Activated CD8-positive, alpha-beta T cell treated with anti-CD3 and anti-CD28 coated beads, Interleukin-2, amount 10 ng/mL, durations not matched to agents 7 days and 5 days (primary cell): ENCODE results near the gene C4BPB. TPM values are rescaled to one million over a fixed set of nuclear protein-coding genes. Genes with fewer than 3 reads are reported as not detected.

Source experiments
- total RNA-seq, 2 experiments: library from RNA; stranded (reverse); gene quantifications; one replicate each; pipeline ENCODE4 v1.2.3, GENCODE V29; 2021

The C4BPB gene
- total RNA-seq, 2 experiments from 2014 or later, result 1.7 to 3.2 TPM

Other genes with a start within 250 kb of the C4BPB start
- gene IL20, start 223.2 kb upstream of the C4BPB start, total RNA-seq, result not detected
- not detected for gene IL24, start 191.4 kb upstream of the C4BPB start, total RNA-seq
- gene FCMR, start 166.9 kb upstream of the C4BPB start, total RNA-seq, result 10 to 100 TPM; 51.5 to 56.8 TPM
- gene PIGR, start 142.4 kb upstream of the C4BPB start, total RNA-seq, result not detected
- not detected for gene FCAMR, start 118.4 kb upstream of the C4BPB start, total RNA-seq
- gene C1orf116, start 56.1 kb upstream of the C4BPB start, total RNA-seq, result not detected
- 1 to 10 TPM; 7.7 to 8.7 TPM for gene YOD1, start 37.7 kb upstream of the C4BPB start, total RNA-seq
- gene PFKFB2, start 35.6 kb upstream of the C4BPB start, total RNA-seq, result 1 to 10 TPM; 5.0 to 6.6 TPM
- gene C4BPA, start 15.4 kb downstream of the C4BPB start, total RNA-seq, result not detected
- gene CD55, start 232.8 kb downstream of the C4BPB start, total RNA-seq, result 10 to 100 TPM; 82.1 to 85.5 TPM